A549 (cell line): Measurements from ENCODE around the gene TPSAB1.

ENCODE experiments used
- FOSL2 ChIP-seq, 2 experiments: fragments of 450-650 bp in 1 of 2; fragments of >200 bp in 1 of 2; sonication (Bioruptor Twin) in 1 of 2; formaldehyde crosslinking; IDR thresholded peaks; 2 replicates each; pipeline versions ENCODE4 v1.5.0 to v1.6.1; 2016 to 2020; ENCODE audit warnings: mild to moderate bottlenecking in 1 of 2, moderate library complexity in 1 of 2
- NFE2L2 ChIP-seq: fragments of 150-350 bp; conservative IDR thresholded peaks from 2 replicates; pipeline ENCODE4 v1.6.1; 2014; ENCODE audit warnings: low read length
- POLR2A ChIP-seq: IDR thresholded peaks from 2 replicates; pipeline ENCODE4 v1.6.1; 2012; ENCODE audit warnings: mild to moderate bottlenecking, low read length
- USF2 ChIP-seq: fragments of 450-650 bp; IDR thresholded peaks from 2 replicates; pipeline ENCODE4 v1.6.1; 2014; ENCODE audit warnings: antibody characterized with exemption
- TF ChIP-seq, protein P1 (sequence below): fragments of >200 bp; sonication (Bioruptor Twin); formaldehyde crosslinking; IDR thresholded peaks from 3 replicates; pipeline ENCODE4 v1.5.1; 2016
- TF ChIP-seq, protein P2 (sequence below): fragments of 200-600 bp; sonication (generic); IDR thresholded peaks from 2 replicates; pipeline ENCODE4 v1.6.1; 2016; ENCODE audit warnings: antibody characterized with exemption, mild to moderate bottlenecking, moderate library complexity

- TF ChIP-seq, protein P1, sequence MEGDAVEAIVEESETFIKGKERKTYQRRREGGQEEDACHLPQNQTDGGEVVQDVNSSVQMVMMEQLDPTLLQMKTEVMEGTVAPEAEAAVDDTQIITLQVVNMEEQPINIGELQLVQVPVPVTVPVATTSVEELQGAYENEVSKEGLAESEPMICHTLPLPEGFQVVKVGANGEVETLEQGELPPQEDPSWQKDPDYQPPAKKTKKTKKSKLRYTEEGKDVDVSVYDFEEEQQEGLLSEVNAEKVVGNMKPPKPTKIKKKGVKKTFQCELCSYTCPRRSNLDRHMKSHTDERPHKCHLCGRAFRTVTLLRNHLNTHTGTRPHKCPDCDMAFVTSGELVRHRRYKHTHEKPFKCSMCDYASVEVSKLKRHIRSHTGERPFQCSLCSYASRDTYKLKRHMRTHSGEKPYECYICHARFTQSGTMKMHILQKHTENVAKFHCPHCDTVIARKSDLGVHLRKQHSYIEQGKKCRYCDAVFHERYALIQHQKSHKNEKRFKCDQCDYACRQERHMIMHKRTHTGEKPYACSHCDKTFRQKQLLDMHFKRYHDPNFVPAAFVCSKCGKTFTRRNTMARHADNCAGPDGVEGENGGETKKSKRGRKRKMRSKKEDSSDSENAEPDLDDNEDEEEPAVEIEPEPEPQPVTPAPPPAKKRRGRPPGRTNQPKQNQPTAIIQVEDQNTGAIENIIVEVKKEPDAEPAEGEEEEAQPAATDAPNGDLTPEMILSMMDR, result no peak
- no peak for TF ChIP-seq POLR2A
- TF ChIP-seq, protein P2, sequence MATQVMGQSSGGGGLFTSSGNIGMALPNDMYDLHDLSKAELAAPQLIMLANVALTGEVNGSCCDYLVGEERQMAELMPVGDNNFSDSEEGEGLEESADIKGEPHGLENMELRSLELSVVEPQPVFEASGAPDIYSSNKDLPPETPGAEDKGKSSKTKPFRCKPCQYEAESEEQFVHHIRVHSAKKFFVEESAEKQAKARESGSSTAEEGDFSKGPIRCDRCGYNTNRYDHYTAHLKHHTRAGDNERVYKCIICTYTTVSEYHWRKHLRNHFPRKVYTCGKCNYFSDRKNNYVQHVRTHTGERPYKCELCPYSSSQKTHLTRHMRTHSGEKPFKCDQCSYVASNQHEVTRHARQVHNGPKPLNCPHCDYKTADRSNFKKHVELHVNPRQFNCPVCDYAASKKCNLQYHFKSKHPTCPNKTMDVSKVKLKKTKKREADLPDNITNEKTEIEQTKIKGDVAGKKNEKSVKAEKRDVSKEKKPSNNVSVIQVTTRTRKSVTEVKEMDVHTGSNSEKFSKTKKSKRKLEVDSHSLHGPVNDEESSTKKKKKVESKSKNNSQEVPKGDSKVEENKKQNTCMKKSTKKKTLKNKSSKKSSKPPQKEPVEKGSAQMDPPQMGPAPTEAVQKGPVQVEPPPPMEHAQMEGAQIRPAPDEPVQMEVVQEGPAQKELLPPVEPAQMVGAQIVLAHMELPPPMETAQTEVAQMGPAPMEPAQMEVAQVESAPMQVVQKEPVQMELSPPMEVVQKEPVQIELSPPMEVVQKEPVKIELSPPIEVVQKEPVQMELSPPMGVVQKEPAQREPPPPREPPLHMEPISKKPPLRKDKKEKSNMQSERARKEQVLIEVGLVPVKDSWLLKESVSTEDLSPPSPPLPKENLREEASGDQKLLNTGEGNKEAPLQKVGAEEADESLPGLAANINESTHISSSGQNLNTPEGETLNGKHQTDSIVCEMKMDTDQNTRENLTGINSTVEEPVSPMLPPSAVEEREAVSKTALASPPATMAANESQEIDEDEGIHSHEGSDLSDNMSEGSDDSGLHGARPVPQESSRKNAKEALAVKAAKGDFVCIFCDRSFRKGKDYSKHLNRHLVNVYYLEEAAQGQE, result no peak
- no peak for TF ChIP-seq FOSL2 (IDR thresholded peaks at IDR 0.05)
- TF ChIP-seq FOSL2 (CRISPR knock-in tag; IDR thresholded peaks at IDR 0.05), result no peak
- no peak for TF ChIP-seq NFE2L2
- no peak for TF ChIP-seq USF2
Observed at GRCh38 chr16:1213231-1213630, 27.3 kb upstream of the TPSAB1 start.
